Urinary bladder (tissue), 4 donors: ENCODE results near the gene SAGE1. TPM values are rescaled to one million over a fixed set of nuclear protein-coding genes. Genes with fewer than 3 reads are reported as not detected.
"Not testable (repeated sequence)": the region's sequence is repeated elsewhere in the genome, so short reads cannot be mapped to it uniquely, and the experiment has no call there.

Source experiments
- DNase-seq: peaks from one replicate; pipeline ENCODE4 v3.0.0-alpha.2; 2015; ENCODE audit errors: extremely low spot score
- H3K27ac ChIP-seq: one replicate; pipeline ENCODE4 v1.5.1; 2013; ENCODE audit warnings: low read depth, mild to moderate bottlenecking, moderate library complexity
- H3K36me3 ChIP-seq: one replicate; pipeline ENCODE4 v1.6.1; 2013; ENCODE audit warnings: mild to moderate bottlenecking, moderate library complexity; ENCODE audit not compliant: insufficient read depth
- H3K4me1 ChIP-seq: one replicate; pipeline ENCODE4 v1.6.1; 2013; ENCODE audit warnings: mild to moderate bottlenecking, moderate library complexity; ENCODE audit not compliant: insufficient read depth
- H3K4me3 ChIP-seq: one replicate; pipeline ENCODE4 v1.5.1; 2013; ENCODE audit warnings: low read depth, low read length
- WGBS: extraction: QIAGEN DNeasy Blood & Tissue Kit; methylation state at CpG from one replicate; pipeline ENCODE4 v1.1.7; 2013; 5-methylcytosine and 5-hydroxymethylcytosine counted together
- polyA plus RNA-seq: library from polyadenylated mRNA; stranded (reverse); fragments of 200-250 nt; gene quantifications from one replicate; pipeline ENCODE4 v1.2.3, GENCODE V29; 2013
- total RNA-seq: library from RNA; depleted of rRNA; stranded (reverse); fragments of >200 nt; gene quantifications from one replicate; pipeline ENCODE4 v1.2.3, GENCODE V29; 2014
- donor health status: healthy with polysubstance abuse.
- donor health status: healthy.

Gene SAGE1
- not detected for total RNA-seq
- not detected for polyA plus RNA-seq

DNA sequence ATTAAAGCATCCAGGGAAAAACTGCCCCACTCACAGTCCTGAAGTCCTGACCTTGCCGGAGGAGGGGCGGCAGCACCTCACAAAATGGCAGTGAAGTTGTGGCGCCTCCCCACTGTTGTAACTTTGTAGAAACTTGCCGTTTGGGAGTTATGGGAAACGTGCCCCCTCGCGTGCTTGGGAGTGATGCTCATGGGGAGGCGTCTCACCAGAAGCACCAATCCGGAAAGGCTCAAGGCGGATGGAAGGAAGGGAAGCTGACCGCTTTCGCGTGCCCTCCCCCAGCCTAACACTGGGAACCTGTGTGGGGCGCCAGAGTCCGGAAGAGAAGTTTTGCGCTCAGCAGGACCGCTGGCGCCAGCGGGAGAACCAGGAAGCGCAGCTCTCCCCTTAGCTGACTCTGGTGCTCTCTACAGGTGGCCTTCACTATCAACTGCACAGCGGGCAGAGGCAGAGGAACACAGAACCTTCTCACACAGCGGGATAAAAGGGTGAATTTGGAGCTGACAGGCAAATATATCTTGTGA lies at the start of gene SAGE1, which contains the start of gene CT45A10:
Gene SAGE1, plus strand, starts transcription at position 423 of the 524 bp plus-strand sequence. CDS start 2,527 bp downstream, outside the sequence.
Gene CT45A10, minus strand, starts transcription at position 151 of the 524 bp plus-strand sequence. CDS start 8,100 bp downstream, outside the sequence.
- DNase-seq, result no peak
- WGBS, result 90% methylated on average over 22 of the region's 22 CpGs

DNA sequence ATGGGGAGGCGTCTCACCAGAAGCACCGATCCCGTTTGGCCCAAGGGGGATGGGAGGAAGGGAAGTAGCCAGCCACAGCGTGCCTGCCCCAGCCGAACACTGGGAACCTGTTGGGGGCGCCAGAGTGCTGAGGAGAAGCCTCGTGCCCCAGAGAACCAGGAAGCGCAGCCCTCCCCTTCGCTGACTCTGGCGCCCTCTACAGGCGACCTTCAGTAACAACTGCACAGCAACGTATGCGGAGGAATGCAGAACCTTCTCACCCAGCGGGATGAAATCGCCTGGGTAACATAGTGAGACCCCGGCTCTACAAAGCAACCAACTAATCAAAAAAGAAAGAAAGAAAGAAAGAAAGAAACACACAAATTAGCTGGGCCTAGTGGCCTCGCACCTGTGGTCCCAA lies 39.1 kb upstream of the SAGE1 start, which contains the start of gene CT45A8:
Gene CT45A8, minus strand, starts transcription at position 101 of the 400 bp plus-strand sequence. CDS start 3,755 bp downstream, outside the sequence.
- not testable (repeated sequence) for DNase-seq, H3K4me1 ChIP-seq, H3K27ac ChIP-seq, H3K36me3 ChIP-seq, H3K4me3 ChIP-seq
- WGBS, result no CpG with 5 or more reads among the region's 17 CpGs

More for the DNA sequence above, at the start of gene SAGE1, which contains the start of gene CT45A10:
- Histone ChIP-seq H3K27ac (no peak within 1 kb of the TSS), H3K4me3 (no peak within 1 kb of the TSS), H3K36me3 (no peaks in the 10 kb centered on the region), H3K4me1 (no peaks in the 10 kb centered on the region)

DNA sequence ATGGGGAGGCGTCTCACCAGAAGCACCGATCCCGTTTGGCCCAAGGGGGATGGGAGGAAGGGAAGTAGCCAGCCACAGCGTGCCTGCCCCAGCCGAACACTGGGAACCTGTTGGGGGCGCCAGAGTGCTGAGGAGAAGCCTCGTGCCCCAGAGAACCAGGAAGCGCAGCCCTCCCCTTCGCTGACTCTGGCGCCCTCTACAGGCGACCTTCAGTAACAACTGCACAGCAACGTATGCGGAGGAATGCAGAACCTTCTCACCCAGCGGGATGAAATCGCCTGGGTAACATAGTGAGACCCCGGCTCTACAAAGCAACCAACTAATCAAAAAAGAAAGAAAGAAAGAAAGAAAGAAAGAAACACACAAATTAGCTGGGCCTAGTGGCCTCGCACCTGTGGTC lies 21.8 kb upstream of the SAGE1 start, which contains the start of gene CT45A9:
Gene CT45A9, minus strand, starts transcription at position 101 of the 400 bp plus-strand sequence. CDS start 3,751 bp downstream, outside the sequence.
- WGBS, result no CpG with 5 or more reads among the region's 17 CpGs
- H3K36me3 ChIP-seq, H3K27ac ChIP-seq, H3K4me3 ChIP-seq, DNase-seq, H3K4me1 ChIP-seq: not testable (repeated sequence)

GRCh38 chrX:135882741-135883140 lies 10.8 kb upstream of the SAGE1 start:
- not testable (repeated sequence) for DNase-seq, H3K27ac ChIP-seq, H3K4me1 ChIP-seq, H3K36me3 ChIP-seq, H3K4me3 ChIP-seq
- 59% methylated on average over 4 of the region's 5 CpGs for WGBS

GRCh38 chrX:135888230-135888629 lies 5.3 kb upstream of the SAGE1 start:
- H3K4me1 ChIP-seq, H3K36me3 ChIP-seq, H3K27ac ChIP-seq, H3K4me3 ChIP-seq, DNase-seq: not testable (repeated sequence)
- WGBS, result 92% methylated on average over 10 of the region's 18 CpGs

- not testable (repeated sequence) for DNase-seq, H3K27ac ChIP-seq, H3K36me3 ChIP-seq, H3K4me3 ChIP-seq, H3K4me1 ChIP-seq
- 75% methylated on average over 13 of the region's 15 CpGs for WGBS
These were observed 4.5 kb upstream of the SAGE1 start for GRCh38 chrX:135888976-135889375.

DNA sequence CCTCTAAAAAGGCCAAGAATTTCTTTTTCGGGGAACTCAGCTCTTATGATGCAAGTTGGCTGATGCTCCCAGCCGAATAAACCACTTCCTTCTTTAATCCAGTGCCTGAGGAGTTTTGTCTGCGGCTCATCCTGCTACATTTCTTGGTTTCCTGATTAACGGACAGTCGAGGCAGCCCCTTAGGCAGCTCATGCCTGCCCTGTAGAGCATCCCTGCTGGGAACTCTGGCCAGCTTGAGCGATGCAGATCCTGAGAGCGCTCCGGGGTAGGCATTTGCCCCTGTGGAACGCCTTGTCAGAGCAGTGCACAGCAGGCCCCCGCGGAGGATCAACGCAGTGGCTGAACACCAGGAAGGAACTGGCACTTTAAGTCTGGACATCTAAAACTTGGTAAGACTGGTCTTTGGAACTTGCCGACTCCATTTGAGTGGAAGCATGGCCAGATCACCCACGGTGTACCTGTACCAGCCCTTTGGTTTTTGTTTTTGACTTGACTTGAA lies 3.4 kb upstream of the SAGE1 start:
- no peak for DNase-seq
- no peak overlapping the region for H3K4me3 ChIP-seq
- no peak overlapping the region for H3K27ac ChIP-seq
- no peaks in the 10 kb centered on the region for H3K4me1 ChIP-seq
- no peaks in the 10 kb centered on the region for H3K36me3 ChIP-seq
- 85% methylated on average over 14 of the region's 14 CpGs for WGBS

- no peak for DNase-seq
- WGBS, result 93% methylated on average over 11 of the region's 11 CpGs
- no peak overlapping the region for H3K4me3 ChIP-seq
- H3K36me3 ChIP-seq, result no peaks in the 10 kb centered on the region
- H3K4me1 ChIP-seq, result no peaks in the 10 kb centered on the region
- H3K27ac ChIP-seq, result no peak overlapping the region
These were observed 735 bp upstream of the SAGE1 start for GRCh38 chrX:135892781-135893180.

DNA sequence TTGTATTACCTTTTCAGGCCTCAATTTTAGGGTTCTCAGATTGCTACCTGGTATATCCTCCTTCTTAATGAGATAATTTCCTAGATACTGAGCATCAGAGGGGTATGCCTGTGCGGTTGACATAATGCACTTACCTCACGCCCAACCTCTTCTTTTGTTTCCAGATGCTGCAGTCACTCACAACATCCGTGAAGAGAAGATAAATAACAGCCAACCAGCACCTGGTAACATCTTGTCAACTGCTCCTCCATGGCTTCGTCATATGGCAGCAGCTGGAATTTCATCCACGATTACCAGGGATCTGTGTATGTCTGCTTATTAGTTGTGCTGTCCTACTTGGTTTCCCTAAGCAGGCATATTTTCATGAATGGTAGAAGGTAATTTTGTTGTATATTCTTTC lies 16.7 kb downstream of the SAGE1 start:
- DNase-seq, result no peak
- no peaks in the 10 kb centered on the region for H3K4me1 ChIP-seq
- H3K4me3 ChIP-seq, result no peak overlapping the region
- H3K36me3 ChIP-seq, result no peaks in the 10 kb centered on the region
- 77% methylated on average over 5 of the region's 5 CpGs for WGBS
- H3K27ac ChIP-seq, result no peak overlapping the region

DNA sequence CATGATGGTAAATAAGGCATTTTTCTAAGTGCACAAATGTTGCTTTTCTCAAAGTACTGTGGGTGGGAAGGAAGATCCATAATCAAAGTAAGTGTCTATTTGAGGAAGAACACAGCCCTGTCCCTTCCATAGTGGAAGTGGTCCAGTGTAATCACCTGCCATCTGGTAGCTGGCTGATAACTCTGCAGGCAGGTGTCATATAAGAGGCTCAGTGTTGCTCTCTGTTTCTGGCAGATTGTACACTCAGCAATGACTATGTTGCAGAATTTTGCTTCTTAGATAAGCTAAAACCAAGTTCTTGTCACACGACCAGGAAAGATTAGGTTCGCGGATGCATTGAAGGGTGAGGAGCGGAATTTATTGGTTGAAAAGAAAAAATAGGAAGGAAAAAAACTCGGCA lies 20.9 kb downstream of the SAGE1 start:
- WGBS, result 86% methylated on average over 5 of the region's 5 CpGs
- H3K27ac ChIP-seq, result no peak overlapping the region
- DNase-seq, result no peak

DNA sequence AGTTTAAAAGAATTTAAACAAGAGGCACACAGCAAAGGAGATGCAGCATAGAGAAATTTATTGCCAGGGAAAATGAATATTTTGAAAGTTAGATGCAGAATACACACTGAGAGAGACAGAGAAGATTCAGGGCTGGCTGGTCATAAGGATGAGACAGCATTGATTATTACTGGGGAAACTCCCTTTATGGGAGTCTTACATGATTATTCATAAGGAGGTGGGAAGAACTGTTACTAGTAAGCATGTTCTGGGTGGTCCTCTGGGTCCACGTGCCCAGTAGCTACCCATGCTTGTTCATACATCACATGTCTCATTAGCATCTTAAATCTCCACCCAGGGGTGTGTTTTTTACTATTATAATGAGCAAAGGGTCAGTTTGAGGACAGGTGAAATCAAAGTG lies 27.0 kb downstream of the SAGE1 start:
- not testable (repeated sequence) for H3K4me3 ChIP-seq, DNase-seq, H3K4me1 ChIP-seq, H3K36me3 ChIP-seq, H3K27ac ChIP-seq
- 52% methylated on average over 1 of the region's 1 CpG for WGBS

More for the DNA sequence above, 20.9 kb downstream of the SAGE1 start:
- no peak overlapping the region for H3K4me3 ChIP-seq
- no peaks in the 10 kb centered on the region for H3K4me1 ChIP-seq
- H3K36me3 ChIP-seq, result no peaks in the 10 kb centered on the region

- WGBS, result 79% methylated on average over 5 of the region's 5 CpGs
- H3K36me3 ChIP-seq, result no peaks in the 10 kb centered on the region
- no peak for DNase-seq
These were observed 29.8 kb downstream of the SAGE1 start for GRCh38 chrX:135923353-135923752.

GRCh38 chrX:135927897-135928296 lies 34.4 kb downstream of the SAGE1 start:
- Histone ChIP-seq H3K27ac (no peak overlapping the region), H3K4me3 (no peak overlapping the region), H3K36me3 (no peaks in the 10 kb centered on the region), H3K4me1 (no peaks in the 10 kb centered on the region)
- no peak for DNase-seq
- 50% methylated on average over 2 of the region's 2 CpGs for WGBS

More at GRCh38 chrX:135923353-135923752, 29.8 kb downstream of the SAGE1 start:
- H3K4me3 ChIP-seq, result no peak overlapping the region
- H3K27ac ChIP-seq, result no peak overlapping the region
- H3K4me1 ChIP-seq, result no peaks in the 10 kb centered on the region
